ENCODE data around the gene CTDSPL.

DNA sequence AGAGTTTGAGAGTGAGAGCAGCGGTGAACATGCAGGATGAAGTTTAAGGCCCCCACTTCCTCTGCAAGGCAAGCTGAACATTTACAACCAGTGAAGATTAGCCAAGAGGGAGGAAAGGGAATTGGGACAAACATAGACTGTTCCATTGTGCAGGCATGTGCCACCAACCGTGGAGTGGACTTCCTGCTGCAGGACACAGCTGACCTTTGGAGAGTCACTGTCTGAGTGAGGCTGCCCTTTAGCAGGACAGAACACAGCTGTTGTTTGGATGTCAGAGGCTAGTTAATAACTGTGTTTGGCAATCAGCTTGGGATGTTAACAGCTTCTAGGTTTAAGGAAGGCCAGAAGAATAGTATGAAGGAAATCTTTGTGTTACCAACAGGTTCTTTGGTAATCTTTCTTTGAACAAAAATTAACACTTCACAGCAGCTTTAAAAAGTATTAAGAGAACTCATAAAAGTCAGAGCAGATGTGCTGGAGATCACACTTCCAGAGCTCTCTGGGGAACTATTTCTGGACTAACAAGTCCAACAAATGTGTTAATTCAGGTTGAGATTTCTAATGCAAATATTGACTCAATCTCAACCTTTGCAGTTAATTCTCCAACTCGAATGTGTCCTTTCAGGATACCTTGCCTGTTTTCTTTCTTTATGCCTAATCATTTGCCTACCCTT, 31.4 kb downstream of the CTDSPL start:
- TF ChIP-seq CTCF (IDR thresholded peaks at IDR 0.05; ENCODE audit: low read depth, low read length, missing input control) (no peak), RAD21 (IDR thresholded peaks at IDR 0.05) (peak; percentile 54 to 66), JUND (IDR thresholded peaks at IDR 0.05) (peak in 1 of 2 donors; percentile 33), YY1 (IDR thresholded peaks at IDR 0.05) (peak; percentile 74), TAF1 (conservative IDR thresholded peaks at IDR 0.05) (no peak), REST (IDR thresholded peaks at IDR 0.05) (peak; percentile 79), MAX (IDR thresholded peaks at IDR 0.05) (peak; percentile 97), EGR1 (IDR thresholded peaks at IDR 0.05; ENCODE audit: low read depth in 2 of 2) (peak in 1 of 2 donors; percentile 81)
- TF ChIP-seq, protein P1, sequence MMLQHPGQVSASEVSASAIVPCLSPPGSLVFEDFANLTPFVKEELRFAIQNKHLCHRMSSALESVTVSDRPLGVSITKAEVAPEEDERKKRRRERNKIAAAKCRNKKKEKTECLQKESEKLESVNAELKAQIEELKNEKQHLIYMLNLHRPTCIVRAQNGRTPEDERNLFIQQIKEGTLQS (IDR thresholded peaks at IDR 0.05) = no peak
- TF ChIP-seq, protein P2, sequence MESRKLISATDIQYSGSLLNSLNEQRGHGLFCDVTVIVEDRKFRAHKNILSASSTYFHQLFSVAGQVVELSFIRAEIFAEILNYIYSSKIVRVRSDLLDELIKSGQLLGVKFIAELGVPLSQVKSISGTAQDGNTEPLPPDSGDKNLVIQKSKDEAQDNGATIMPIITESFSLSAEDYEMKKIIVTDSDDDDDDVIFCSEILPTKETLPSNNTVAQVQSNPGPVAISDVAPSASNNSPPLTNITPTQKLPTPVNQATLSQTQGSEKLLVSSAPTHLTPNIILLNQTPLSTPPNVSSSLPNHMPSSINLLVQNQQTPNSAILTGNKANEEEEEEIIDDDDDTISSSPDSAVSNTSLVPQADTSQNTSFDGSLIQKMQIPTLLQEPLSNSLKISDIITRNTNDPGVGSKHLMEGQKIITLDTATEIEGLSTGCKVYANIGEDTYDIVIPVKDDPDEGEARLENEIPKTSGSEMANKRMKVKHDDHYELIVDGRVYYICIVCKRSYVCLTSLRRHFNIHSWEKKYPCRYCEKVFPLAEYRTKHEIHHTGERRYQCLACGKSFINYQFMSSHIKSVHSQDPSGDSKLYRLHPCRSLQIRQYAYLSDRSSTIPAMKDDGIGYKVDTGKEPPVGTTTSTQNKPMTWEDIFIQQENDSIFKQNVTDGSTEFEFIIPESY (IDR thresholded peaks at IDR 0.05) = peak; percentile 71
